Panc1 (cell line): ENCODE measurements around the gene TBC1D22B.

Source experiments
- POLR2AphosphoS5 ChIP-seq: IDR thresholded peaks from 2 replicates; pipeline ENCODE4 v1.6.1; 2012; ENCODE audit warnings: mild to moderate bottlenecking, low read depth, low read length, moderate library complexity
- SIN3A ChIP-seq: IDR thresholded peaks from 2 replicates; pipeline ENCODE4 v1.6.1; 2012; ENCODE audit warnings: low read depth, mild to moderate bottlenecking, low read length, moderate library complexity, borderline replicate concordance; ENCODE audit not compliant: insufficient read depth
- TCF7L2 ChIP-seq: IDR thresholded peaks from 2 replicates; pipeline ENCODE4 v1.6.1; 2011; ENCODE audit warnings: mild to moderate bottlenecking, low read depth, low read length, inconsistent platforms
- TF ChIP-seq, protein P1 (sequence below): fragments of 450-650 bp; IDR thresholded peaks from 2 replicates; pipeline ENCODE4 v1.5.1; 2017; ENCODE audit warnings: mild to moderate bottlenecking
- TF ChIP-seq, protein P2 (sequence below), 2 experiments: IDR thresholded peaks; 2 replicates each; pipeline ENCODE4 v1.6.1; 2011 to 2012; ENCODE audit warnings: low read depth in 2 of 2, control low read depth in 1 of 2, low read length in 1 of 2, mild to moderate bottlenecking in 1 of 2, moderate library complexity in 1 of 2; ENCODE audit not compliant: insufficient read depth in 1 of 2

DNA sequence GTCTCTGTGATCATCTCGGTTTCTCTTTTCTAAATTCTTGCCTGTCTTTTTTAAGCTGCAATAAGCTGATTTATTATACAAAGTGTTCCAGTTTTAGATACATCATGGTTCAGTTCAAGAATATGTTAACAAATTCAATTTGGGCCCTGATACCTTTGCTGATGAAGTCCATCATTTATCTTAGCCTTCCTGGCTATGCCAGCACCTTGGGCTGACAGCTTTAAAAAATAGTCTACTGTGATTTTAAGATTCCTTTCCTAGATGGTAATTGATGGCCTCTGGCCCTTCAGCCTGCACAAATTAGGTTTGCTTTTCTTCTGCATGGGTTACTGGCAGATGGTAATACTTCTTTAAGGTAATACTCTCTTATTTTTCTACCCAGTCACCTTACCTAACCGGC, 7.4 kb downstream of the TBC1D22B start:
- TF ChIP-seq, protein P1, sequence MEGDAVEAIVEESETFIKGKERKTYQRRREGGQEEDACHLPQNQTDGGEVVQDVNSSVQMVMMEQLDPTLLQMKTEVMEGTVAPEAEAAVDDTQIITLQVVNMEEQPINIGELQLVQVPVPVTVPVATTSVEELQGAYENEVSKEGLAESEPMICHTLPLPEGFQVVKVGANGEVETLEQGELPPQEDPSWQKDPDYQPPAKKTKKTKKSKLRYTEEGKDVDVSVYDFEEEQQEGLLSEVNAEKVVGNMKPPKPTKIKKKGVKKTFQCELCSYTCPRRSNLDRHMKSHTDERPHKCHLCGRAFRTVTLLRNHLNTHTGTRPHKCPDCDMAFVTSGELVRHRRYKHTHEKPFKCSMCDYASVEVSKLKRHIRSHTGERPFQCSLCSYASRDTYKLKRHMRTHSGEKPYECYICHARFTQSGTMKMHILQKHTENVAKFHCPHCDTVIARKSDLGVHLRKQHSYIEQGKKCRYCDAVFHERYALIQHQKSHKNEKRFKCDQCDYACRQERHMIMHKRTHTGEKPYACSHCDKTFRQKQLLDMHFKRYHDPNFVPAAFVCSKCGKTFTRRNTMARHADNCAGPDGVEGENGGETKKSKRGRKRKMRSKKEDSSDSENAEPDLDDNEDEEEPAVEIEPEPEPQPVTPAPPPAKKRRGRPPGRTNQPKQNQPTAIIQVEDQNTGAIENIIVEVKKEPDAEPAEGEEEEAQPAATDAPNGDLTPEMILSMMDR = no peak
- TF ChIP-seq POLR2AphosphoS5 (no peak), TCF7L2 (no peak), SIN3A (no peak)
- TF ChIP-seq, protein P2, sequence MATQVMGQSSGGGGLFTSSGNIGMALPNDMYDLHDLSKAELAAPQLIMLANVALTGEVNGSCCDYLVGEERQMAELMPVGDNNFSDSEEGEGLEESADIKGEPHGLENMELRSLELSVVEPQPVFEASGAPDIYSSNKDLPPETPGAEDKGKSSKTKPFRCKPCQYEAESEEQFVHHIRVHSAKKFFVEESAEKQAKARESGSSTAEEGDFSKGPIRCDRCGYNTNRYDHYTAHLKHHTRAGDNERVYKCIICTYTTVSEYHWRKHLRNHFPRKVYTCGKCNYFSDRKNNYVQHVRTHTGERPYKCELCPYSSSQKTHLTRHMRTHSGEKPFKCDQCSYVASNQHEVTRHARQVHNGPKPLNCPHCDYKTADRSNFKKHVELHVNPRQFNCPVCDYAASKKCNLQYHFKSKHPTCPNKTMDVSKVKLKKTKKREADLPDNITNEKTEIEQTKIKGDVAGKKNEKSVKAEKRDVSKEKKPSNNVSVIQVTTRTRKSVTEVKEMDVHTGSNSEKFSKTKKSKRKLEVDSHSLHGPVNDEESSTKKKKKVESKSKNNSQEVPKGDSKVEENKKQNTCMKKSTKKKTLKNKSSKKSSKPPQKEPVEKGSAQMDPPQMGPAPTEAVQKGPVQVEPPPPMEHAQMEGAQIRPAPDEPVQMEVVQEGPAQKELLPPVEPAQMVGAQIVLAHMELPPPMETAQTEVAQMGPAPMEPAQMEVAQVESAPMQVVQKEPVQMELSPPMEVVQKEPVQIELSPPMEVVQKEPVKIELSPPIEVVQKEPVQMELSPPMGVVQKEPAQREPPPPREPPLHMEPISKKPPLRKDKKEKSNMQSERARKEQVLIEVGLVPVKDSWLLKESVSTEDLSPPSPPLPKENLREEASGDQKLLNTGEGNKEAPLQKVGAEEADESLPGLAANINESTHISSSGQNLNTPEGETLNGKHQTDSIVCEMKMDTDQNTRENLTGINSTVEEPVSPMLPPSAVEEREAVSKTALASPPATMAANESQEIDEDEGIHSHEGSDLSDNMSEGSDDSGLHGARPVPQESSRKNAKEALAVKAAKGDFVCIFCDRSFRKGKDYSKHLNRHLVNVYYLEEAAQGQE (IDR thresholded peaks at IDR 0.05; ENCODE audit: insufficient read depth in 1 of 2, low read depth in 2 of 2, low read length in 1 of 2) = no peak
